ENCODE results near the gene PHLDB3. TPM values are rescaled to one million over a fixed set of nuclear protein-coding genes. Genes with fewer than 3 reads are reported as not detected.
A peak's percentile ranks its signal among the peaks of the same experiment; 100 is the strongest.

PHLDB3 gene
- total RNA-seq, 1 donor from 2014 or later: 7.9 TPM

- Histone ChIP-seq H3K36me3 (ENCODE audit: control insufficient read depth, insufficient read depth, low read length) (no peaks in the 10 kb centered on the region), H3K27me3 (ENCODE audit: control insufficient read depth, insufficient read depth, low read length) (no peaks in the 10 kb centered on the region), H3K4me3 (ENCODE audit: low read depth, low read length) (no peak overlapping the region)
- TF ChIP-seq CTCF (IDR thresholded peaks at IDR 0.05; ENCODE audit: insufficient read depth, low read length, severe bottlenecking): peak; percentile 69
- DNase-seq (ENCODE audit: low read depth): peak; percentile 52
- peak; percentile 32 for FAIRE-seq
These were observed 78.8 kb downstream of the PHLDB3 start for GRCh38 chr19:43425567-43426392.

Other genes starting within 250 kb of the PHLDB3 start
- not detected in 2 replicates for gene PSG9, start 235.2 kb downstream of the PHLDB3 start, total RNA-seq
- 0.26 and 6.3 TPM in 2 replicates for gene CD177, start 151.1 kb downstream of the PHLDB3 start, total RNA-seq
- 0.26 TPM in 1 of 2 replicates, not detected in the other for gene TEX101, start 89.9 kb downstream of the PHLDB3 start, total RNA-seq
- 6.6 and 87.9 TPM in 2 replicates for gene LYPD3, start 39.1 kb downstream of the PHLDB3 start, total RNA-seq
- gene ETHE1, start 22.5 kb upstream of the PHLDB3 start, total RNA-seq: 179 and 183 TPM in 2 replicates
- gene ZNF575, start 28.4 kb upstream of the PHLDB3 start, total RNA-seq: not detected in 2 replicates
- 8.3 and 10.5 TPM in 2 replicates for gene XRCC1, start 70.8 kb upstream of the PHLDB3 start, total RNA-seq
- gene PINLYP, start 71.1 kb upstream of the PHLDB3 start, total RNA-seq: 0.53 and 0.64 TPM in 2 replicates
- gene IRGQ, start 91.4 kb upstream of the PHLDB3 start, total RNA-seq: 15.9 and 19.5 TPM in 2 replicates
- gene ZNF576, start 91.8 kb upstream of the PHLDB3 start, total RNA-seq: 9.5 and 10.5 TPM in 2 replicates
- not detected in 2 replicates for gene SRRM5, start 107.3 kb upstream of the PHLDB3 start, total RNA-seq
- gene ZNF428, start 114.9 kb upstream of the PHLDB3 start, total RNA-seq: 14.5 and 19.3 TPM in 2 replicates
- gene CADM4, start 135.1 kb upstream of the PHLDB3 start, total RNA-seq: 13.4 and 19.1 TPM in 2 replicates
- gene PLAUR, start 165.4 kb upstream of the PHLDB3 start, total RNA-seq: 16.6 and 27.1 TPM in 2 replicates
- not detected in 2 replicates for gene IRGC, start 211.3 kb upstream of the PHLDB3 start, total RNA-seq